GM21723 (cell line): ENCODE measurements around the gene F5.

ENCODE experiments used
- ATAC-seq: cut with Tn5 transposase; IDR thresholded peaks from one replicate; pipeline ENCODE4 v1.9.1; 2021; ENCODE audit warnings: mild to moderate bottlenecking, moderate library complexity; ENCODE audit not compliant: unreplicated experiment

Gene F5

DNA sequence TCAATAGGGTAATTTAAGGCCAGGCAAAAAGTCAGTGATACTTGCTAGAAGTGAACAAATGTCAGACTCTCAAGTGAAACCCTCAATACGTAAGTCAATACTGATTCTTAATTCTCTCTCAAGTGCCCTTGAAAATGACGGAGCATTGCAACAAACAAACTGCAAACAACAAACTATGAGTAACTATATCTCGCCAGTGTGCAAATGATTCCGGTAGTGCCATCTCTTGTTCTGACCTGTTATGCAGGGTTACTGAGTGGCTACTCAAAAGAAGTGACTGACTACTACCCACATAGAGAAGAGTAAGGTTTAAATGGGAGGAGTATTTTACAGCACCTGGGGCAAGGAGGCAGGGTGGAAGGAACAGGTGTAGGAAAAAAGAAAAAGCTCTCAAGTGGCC lies 102.2 kb downstream of the F5 start:
- no peak for ATAC-seq

DNA sequence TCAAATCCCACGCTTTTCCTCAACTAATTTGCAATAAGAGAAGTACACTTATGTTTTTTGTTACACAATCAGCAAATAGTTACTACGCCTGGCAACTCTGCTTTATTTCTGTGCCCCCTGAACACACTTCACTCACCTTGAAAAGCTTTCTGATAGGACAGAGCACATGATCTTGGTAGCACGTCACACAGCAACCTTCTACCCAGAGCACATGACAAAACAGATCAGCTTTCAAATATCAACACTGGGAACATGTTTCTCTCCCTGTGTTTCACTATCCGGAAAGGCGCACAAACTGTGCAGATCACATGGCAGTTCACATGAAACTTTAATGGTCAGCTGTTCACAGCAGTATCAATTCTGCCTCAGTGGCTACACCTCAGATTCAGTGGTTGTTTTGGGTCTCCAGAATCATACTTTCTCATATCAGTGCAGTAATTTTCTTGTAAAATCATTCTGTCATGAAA lies 102.7 kb downstream of the F5 start:
- no peak for ATAC-seq

DNA sequence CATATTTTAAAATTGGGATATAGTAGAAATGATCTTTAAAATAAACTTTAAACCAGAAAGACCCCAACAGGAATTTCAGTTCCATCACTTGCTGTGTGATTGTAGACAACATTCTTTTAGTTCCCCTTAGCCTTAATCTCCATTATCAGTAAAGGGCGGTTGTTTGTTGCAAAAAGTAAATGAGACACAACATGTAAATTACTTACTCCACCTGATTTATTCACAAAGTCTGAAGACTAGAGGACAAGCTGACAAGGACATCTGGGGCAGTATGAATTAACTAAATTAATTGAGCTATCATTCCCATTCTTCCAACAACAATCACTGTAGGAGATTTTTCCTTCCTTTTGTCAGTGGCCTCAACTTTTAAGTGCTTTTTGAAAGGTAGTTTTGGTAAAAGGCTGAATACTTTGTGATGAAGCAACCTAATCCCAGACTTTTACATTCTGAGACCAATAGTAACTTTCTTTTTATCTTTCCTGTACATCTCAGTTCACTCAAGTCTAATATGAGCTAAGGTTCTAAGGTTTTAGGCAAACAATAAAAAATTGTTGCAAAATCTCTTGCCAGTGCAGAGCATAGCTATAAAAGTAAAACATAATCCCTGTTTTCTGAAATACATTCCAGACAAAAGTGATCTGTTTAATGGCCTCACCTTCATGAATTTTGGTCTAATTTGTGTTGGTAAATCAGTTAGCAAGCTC lies 106.8 kb downstream of the F5 start:
- no peak for ATAC-seq

DNA sequence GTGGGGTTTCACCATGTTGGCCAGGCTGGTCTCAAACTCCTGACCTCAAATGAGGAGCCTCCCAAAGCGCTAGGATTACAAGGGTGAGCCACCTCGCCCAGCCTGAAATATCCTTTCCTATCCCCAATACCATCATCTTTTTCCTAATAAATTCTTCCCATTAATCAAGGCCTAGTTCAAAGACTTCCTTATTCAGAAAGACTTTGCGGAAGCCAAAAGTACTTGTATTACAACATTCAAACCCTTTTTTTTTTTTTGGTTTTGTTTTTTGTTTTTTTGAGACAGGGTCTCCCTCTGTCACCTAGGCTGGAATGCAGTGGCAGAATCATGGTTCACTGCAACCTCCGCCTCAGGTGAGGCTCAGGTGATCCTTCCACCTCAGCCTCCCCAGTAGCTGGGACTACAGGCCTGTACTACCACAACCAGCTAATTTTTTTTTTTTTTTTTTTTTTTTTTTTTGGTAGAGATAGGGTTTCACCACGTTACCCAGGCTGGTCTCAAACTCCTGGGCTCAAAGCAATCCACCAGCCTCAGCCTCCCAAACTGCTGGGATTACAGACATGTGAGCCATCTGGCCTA lies 108.1 kb downstream of the F5 start:
- ATAC-seq, result no peak

DNA sequence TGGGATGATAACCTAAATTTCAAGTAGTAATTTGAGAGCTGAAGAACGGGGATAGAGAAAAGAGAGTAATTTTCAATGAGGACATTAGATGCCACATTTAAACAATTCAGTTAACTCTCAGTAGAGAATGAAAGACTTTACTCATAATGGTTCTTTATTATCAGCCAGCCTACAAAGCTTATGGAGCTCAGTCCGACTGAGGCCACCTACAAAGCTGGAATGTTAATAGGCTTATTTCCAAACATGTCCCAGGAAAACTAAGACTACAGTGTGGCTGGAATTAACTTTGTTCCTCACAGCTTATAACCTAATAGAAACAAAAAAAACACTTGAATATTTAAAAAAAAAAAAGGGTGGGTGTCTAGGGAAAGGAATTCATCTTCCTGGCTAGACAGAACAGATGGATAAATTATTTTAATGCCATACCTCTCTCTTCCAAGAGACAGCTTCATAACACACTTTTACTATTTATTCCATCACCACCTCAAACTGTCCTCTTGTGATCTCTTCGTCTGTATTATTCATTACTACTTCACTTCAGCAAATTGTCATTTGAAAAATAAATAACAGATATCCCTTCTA lies 110.4 kb downstream of the F5 start:
- ATAC-seq, result no peak

DNA sequence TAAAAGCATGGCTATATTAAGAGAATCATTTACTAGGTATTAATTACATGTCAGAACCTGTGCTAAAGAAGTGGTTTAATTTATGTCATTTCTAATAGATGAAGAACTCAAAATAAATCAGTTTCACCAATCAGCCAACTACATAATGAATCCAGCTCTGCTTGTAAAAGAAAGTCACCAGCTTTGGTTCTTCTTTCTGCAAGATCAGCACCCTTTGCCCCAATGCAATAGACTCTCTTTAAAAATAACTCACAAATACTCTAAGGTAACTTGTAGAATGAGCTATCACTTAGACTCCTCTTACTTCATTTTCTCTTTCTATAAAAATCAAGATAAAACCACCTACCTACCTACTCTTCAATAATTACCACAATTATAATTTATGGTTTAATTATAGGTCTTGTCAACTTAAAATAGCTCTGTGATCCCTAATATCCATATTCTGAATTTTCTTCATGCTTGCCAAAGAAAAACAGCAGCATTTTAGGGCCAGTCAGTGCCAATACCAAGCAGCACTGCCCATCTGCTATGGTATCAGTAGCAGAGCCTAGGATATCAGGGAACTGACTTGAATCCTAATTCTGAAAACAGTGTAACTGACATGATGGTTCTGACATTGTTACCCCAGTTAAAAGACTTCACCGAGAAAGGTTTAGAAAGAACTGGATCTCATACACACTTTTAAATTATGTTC lies 111.8 kb downstream of the F5 start:
- ATAC-seq, result no peak

DNA sequence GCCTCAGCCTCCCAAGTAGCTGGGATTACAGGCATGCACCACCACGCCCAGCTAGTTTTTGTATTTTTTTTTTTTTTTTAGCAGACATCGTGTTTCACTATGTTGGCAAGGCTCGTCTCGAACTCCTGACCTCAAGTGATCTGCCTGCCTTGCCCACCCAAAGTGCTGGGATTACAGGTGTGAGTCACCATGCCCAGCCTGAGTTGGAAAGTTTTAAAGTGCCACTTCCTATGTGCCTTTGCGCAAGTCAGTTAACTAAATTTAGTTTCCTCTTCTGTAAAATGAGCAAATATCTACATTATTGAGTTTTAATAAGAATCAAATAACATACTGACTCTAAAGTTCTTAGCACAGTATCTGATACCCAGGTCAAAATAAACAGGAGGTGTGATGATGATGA lies 112.9 kb downstream of the F5 start:
- no peak for ATAC-seq

DNA sequence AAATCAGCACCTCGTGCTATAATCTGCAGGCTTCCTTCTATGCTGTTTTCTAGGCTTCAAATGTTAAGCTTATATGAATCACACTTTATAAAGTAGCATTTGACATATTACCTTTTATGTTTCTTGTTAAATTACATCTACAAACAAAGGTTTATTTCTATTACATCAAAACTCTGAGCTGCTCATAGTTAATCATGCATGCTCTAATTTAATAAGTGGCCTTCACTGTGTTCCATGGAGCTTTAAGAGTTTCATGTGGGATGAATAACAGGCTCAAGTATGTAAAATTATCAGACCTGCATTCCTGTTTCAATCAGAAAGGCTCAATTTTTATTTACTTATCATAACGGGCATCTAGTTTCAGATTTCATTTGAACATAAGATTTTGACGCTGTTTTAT lies 113.5 kb downstream of the F5 start:
- ATAC-seq, result no peak

DNA sequence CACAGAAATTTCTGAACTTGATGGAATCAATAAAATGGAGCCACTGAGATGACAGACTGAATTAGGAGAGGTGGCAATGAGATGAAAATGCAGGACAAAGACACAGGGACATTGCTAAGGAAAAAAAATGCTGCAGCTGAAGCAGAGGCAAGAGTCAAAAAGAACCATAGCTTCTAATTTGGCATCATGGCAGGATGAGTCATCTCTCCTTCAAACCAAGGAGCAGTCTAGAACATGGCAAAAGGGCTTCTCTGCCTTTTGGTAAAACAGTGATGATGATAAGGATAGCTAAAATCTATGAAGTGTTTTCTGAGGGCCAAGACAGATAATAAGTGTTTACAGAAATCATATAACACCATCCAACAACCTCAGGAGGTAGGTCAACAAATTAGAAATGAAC lies 117.3 kb downstream of the F5 start:
- ATAC-seq, result no peak

DNA sequence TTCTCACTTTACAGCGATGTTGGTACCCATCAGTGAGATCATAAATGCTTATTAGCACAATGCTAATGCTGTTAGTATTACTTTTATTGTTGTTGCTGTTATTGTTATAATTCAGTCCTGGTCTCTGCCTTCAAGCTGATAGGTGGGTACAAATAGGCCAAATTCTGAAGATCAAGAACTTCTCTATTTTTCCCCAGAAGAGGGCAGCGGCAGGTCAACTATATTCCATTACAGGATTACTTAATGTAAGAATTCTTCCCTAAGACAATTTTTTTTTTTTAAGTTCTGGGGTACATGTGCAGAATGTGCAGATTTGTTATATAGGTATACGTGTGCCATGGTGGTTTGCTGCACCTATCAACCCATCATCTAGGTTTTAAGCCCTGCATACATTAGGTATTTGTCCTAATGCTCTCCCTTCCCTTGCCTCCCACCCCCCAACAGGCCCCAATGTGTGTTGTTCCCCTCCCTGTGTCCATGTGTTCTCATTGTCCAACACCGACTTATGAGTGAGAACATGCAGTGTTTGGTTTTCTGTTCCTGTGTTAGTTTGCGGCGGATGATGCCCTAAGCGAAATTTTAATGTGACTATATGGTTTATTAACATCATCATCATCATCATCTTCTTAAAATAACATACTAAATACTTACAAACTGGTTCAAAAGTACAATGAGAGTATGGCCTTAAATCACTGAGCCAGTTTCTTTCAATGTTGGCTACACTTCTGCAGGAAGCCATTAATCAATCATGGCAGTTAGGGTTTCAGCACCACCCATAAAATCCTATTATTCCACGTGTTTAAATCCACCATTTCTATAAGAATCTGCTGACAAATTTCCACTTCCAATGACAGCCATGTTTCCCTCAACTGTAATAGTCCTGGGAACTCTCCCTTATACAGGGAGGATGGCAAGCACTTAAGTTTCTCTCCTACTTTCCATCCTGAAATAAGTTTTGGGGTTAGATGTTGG lies 119.7 kb downstream of the F5 start:
- no peak for ATAC-seq

DNA sequence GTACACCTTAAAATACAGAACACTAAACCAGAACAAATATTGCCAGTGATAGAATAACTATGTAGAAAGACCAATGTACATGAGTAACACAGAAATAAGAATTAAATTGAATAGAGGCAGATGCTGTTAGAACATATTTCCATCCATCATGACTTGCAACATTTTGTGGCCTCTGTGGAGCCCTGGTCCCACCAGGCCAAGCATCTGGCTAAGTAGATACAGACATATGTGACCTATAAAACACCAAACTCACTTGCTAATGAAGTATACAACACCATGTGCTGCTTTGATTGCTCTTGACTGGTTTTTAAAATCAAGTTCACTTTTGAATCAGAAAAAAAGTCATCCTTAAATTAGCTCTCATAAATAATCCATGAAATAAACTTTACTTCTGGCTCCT lies 121.0 kb downstream of the F5 start:
- no peak for ATAC-seq
